ENCODE measurements around the gene DNAH8.

The DNAH8 gene

GRCh38 chr6:39048481-39049399 is 333.6 kb downstream of the DNAH8 start, which contains the start of gene GLP1R:
Gene GLP1R (plus strand): TSS chr6:39048781. CDS start chr6:39048841, 60 bp downstream.
- H3K36me3 ChIP-seq (ENCODE audit: control insufficient read depth, insufficient read depth, low read length, severe bottlenecking) = no peaks in the 10 kb centered on the region
- H3K4me1 ChIP-seq (ENCODE audit: control insufficient read depth, insufficient read depth, low read length) = no peaks in the 10 kb centered on the region
- no peak within 1 kb of the TSS for H3K9ac ChIP-seq (ENCODE audit: low read length)
- DNase-seq (ENCODE audit: low read depth) = no peak
- no peaks in the 10 kb centered on the region for H3K9me3 ChIP-seq (ENCODE audit: control insufficient read depth, low read length)
- H3K4me3 ChIP-seq (ENCODE audit: low read length) = peak within 1 kb of the TSS; percentile 59
- H3K27me3 ChIP-seq (replicated peaks; ENCODE audit: control insufficient read depth, insufficient read depth, low read length) = peaks cover 72% of the 10 kb centered on the region

- no peak for DNase-seq (ENCODE audit: low read depth)
- Histone ChIP-seq H3K4me3 (ENCODE audit: low read length) (no peak overlapping the region), H3K36me3 (ENCODE audit: control insufficient read depth, insufficient read depth, low read length, severe bottlenecking) (no peaks in the 10 kb centered on the region), H3K9me3 (ENCODE audit: control insufficient read depth, low read length) (no peaks in the 10 kb centered on the region), H3K27me3 (replicated peaks; ENCODE audit: control insufficient read depth, insufficient read depth, low read length) (peaks cover 82% of the 10 kb centered on the region), H3K9ac (ENCODE audit: low read length) (no peak overlapping the region), H3K4me1 (ENCODE audit: control insufficient read depth, insufficient read depth, low read length) (peaks cover 5% of the 10 kb centered on the region)
Measured at GRCh38 chr6:39049575-39050283, 334.6 kb downstream of the DNAH8 start.

GRCh38 chr6:39050453-39051112 is 335.5 kb downstream of the DNAH8 start:
- peaks cover 82% of the 10 kb centered on the region for H3K27me3 ChIP-seq (replicated peaks; ENCODE audit: control insufficient read depth, insufficient read depth, low read length)
- H3K9me3 ChIP-seq (ENCODE audit: control insufficient read depth, low read length) = no peaks in the 10 kb centered on the region
- DNase-seq (ENCODE audit: low read depth) = no peak
- H3K4me3 ChIP-seq (ENCODE audit: low read length) = no peak overlapping the region
- no peaks in the 10 kb centered on the region for H3K36me3 ChIP-seq (ENCODE audit: control insufficient read depth, insufficient read depth, low read length, severe bottlenecking)
- H3K9ac ChIP-seq (ENCODE audit: low read length) = no peak overlapping the region
- H3K4me1 ChIP-seq (ENCODE audit: control insufficient read depth, insufficient read depth, low read length) = peaks cover 5% of the 10 kb centered on the region

- H3K27me3 ChIP-seq (replicated peaks; ENCODE audit: control insufficient read depth, insufficient read depth, low read length) = peaks cover 81% of the 10 kb centered on the region
- no peak for DNase-seq (ENCODE audit: low read depth)
- H3K4me3 ChIP-seq (ENCODE audit: low read length) = no peak overlapping the region
Measured at GRCh38 chr6:39051399-39052122, 336.4 kb downstream of the DNAH8 start.

GRCh38 chr6:39053016-39053624 is 338.0 kb downstream of the DNAH8 start:
- Histone ChIP-seq H3K4me3 (ENCODE audit: low read length) (no peak overlapping the region), H3K4me1 (ENCODE audit: control insufficient read depth, insufficient read depth, low read length) (peaks cover 5% of the 10 kb centered on the region), H3K27me3 (replicated peaks; ENCODE audit: control insufficient read depth, insufficient read depth, low read length) (peaks cover 75% of the 10 kb centered on the region), H3K9ac (ENCODE audit: low read length) (no peak overlapping the region), H3K36me3 (ENCODE audit: control insufficient read depth, insufficient read depth, low read length, severe bottlenecking) (no peaks in the 10 kb centered on the region), H3K9me3 (ENCODE audit: control insufficient read depth, low read length) (no peaks in the 10 kb centered on the region)
- no peak for DNase-seq (ENCODE audit: low read depth)

More at GRCh38 chr6:39051399-39052122, 336.4 kb downstream of the DNAH8 start:
- H3K4me1 ChIP-seq (ENCODE audit: control insufficient read depth, insufficient read depth, low read length) = peaks cover 5% of the 10 kb centered on the region
- H3K36me3 ChIP-seq (ENCODE audit: control insufficient read depth, insufficient read depth, low read length, severe bottlenecking) = no peaks in the 10 kb centered on the region
- H3K9ac ChIP-seq (ENCODE audit: low read length) = no peak overlapping the region
- no peaks in the 10 kb centered on the region for H3K9me3 ChIP-seq (ENCODE audit: control insufficient read depth, low read length)

- no peaks in the 10 kb centered on the region for H3K9me3 ChIP-seq (ENCODE audit: control insufficient read depth, low read length)
- H3K4me1 ChIP-seq (ENCODE audit: control insufficient read depth, insufficient read depth, low read length) = peaks cover 5% of the 10 kb centered on the region
- H3K4me3 ChIP-seq (ENCODE audit: low read length) = no peak overlapping the region
- H3K9ac ChIP-seq (ENCODE audit: low read length) = no peak overlapping the region
- peaks cover 79% of the 10 kb centered on the region for H3K27me3 ChIP-seq (replicated peaks; ENCODE audit: control insufficient read depth, insufficient read depth, low read length)
- H3K36me3 ChIP-seq (ENCODE audit: control insufficient read depth, insufficient read depth, low read length, severe bottlenecking) = no peaks in the 10 kb centered on the region
- no peak for DNase-seq (ENCODE audit: low read depth)
Measured at GRCh38 chr6:39053854-39054576, 338.9 kb downstream of the DNAH8 start.

- H3K36me3 ChIP-seq (ENCODE audit: control insufficient read depth, insufficient read depth, low read length, severe bottlenecking) = no peaks in the 10 kb centered on the region
- DNase-seq (ENCODE audit: low read depth) = no peak
- no peaks in the 10 kb centered on the region for H3K9me3 ChIP-seq (ENCODE audit: control insufficient read depth, low read length)
- peaks cover 79% of the 10 kb centered on the region for H3K27me3 ChIP-seq (replicated peaks; ENCODE audit: control insufficient read depth, insufficient read depth, low read length)
- peaks cover 5% of the 10 kb centered on the region for H3K4me1 ChIP-seq (ENCODE audit: control insufficient read depth, insufficient read depth, low read length)
- H3K9ac ChIP-seq (ENCODE audit: low read length) = no peak overlapping the region
- H3K4me3 ChIP-seq (ENCODE audit: low read length) = no peak overlapping the region
Measured at GRCh38 chr6:39054577-39055142, 339.5 kb downstream of the DNAH8 start.

- Histone ChIP-seq H3K27me3 (replicated peaks; ENCODE audit: control insufficient read depth, insufficient read depth, low read length) (peaks cover 78% of the 10 kb centered on the region), H3K9ac (ENCODE audit: low read length) (no peak overlapping the region), H3K4me1 (ENCODE audit: control insufficient read depth, insufficient read depth, low read length) (peaks cover 5% of the 10 kb centered on the region), H3K9me3 (ENCODE audit: control insufficient read depth, low read length) (no peaks in the 10 kb centered on the region), H3K4me3 (ENCODE audit: low read length) (no peak overlapping the region), H3K36me3 (ENCODE audit: control insufficient read depth, insufficient read depth, low read length, severe bottlenecking) (no peaks in the 10 kb centered on the region)
- DNase-seq (ENCODE audit: low read depth) = no peak
Measured at GRCh38 chr6:39055661-39056060, 340.6 kb downstream of the DNAH8 start.

GRCh38 chr6:39056191-39056590 is 341.1 kb downstream of the DNAH8 start:
- Histone ChIP-seq H3K4me3 (ENCODE audit: low read length) (no peak overlapping the region), H3K9me3 (ENCODE audit: control insufficient read depth, low read length) (no peaks in the 10 kb centered on the region), H3K36me3 (ENCODE audit: control insufficient read depth, insufficient read depth, low read length, severe bottlenecking) (no peaks in the 10 kb centered on the region), H3K27me3 (replicated peaks; ENCODE audit: control insufficient read depth, insufficient read depth, low read length) (peaks cover 78% of the 10 kb centered on the region), H3K4me1 (ENCODE audit: control insufficient read depth, insufficient read depth, low read length) (peaks cover 5% of the 10 kb centered on the region), H3K9ac (ENCODE audit: low read length) (no peak overlapping the region)
- DNase-seq (ENCODE audit: low read depth) = no peak

- DNase-seq (ENCODE audit: low read depth) = no peak
- Histone ChIP-seq H3K9me3 (ENCODE audit: control insufficient read depth, low read length) (no peaks in the 10 kb centered on the region), H3K9ac (ENCODE audit: low read length) (no peak overlapping the region), H3K27me3 (replicated peaks; ENCODE audit: control insufficient read depth, insufficient read depth, low read length) (peaks cover 78% of the 10 kb centered on the region), H3K4me3 (ENCODE audit: low read length) (no peak overlapping the region), H3K36me3 (ENCODE audit: control insufficient read depth, insufficient read depth, low read length, severe bottlenecking) (no peaks in the 10 kb centered on the region), H3K4me1 (ENCODE audit: control insufficient read depth, insufficient read depth, low read length) (peaks cover 5% of the 10 kb centered on the region)
Measured at GRCh38 chr6:39056681-39057080, 341.6 kb downstream of the DNAH8 start.
